PC-3 (cell line): Measurements from ENCODE around the gene BAIAP2L1.

ENCODE experiments used
- CTCF ChIP-seq: fragments of 300-600 bp; sonication (generic); conservative IDR thresholded peaks from 2 replicates; pipeline ENCODE4 v1.5.1; 2017; ENCODE audit warnings: antibody characterized with exemption, low read depth, mild to moderate bottlenecking, low read length
- EZH2 ChIP-seq: fragments of 300-600 bp; sonication (generic); IDR thresholded peaks from one replicate; pipeline ENCODE4 v1.6.1; 2017; ENCODE audit warnings: antibody characterized with exemption, mild to moderate bottlenecking, low read length; ENCODE audit not compliant: unreplicated experiment
- EZH2phosphoT487 ChIP-seq: fragments of 300-600 bp; sonication (generic); IDR thresholded peaks from 2 replicates; pipeline ENCODE4 v1.6.1; 2018; ENCODE audit warnings: mild to moderate bottlenecking, antibody characterized with exemption, low read length, borderline replicate concordance

GRCh38 chr7:98369726-98370125 is 31.2 kb downstream of the BAIAP2L1 start:
- TF ChIP-seq EZH2, result no peak
- TF ChIP-seq EZH2phosphoT487, result no peak
- TF ChIP-seq CTCF, result no peak
